HG03442 (cell line): ENCODE data around the gene FAM219A.
"Not testable (repeated sequence)": the region's sequence is repeated elsewhere in the genome, so short reads cannot be mapped to it uniquely, and the experiment has no call there.

Experiments
- ATAC-seq: cut with Tn5 transposase; IDR thresholded peaks from one replicate; pipeline ENCODE4 v1.9.1; 2021; ENCODE audit warnings: mild to moderate bottlenecking, moderate library complexity; ENCODE audit not compliant: unreplicated experiment

FAM219A gene

DNA sequence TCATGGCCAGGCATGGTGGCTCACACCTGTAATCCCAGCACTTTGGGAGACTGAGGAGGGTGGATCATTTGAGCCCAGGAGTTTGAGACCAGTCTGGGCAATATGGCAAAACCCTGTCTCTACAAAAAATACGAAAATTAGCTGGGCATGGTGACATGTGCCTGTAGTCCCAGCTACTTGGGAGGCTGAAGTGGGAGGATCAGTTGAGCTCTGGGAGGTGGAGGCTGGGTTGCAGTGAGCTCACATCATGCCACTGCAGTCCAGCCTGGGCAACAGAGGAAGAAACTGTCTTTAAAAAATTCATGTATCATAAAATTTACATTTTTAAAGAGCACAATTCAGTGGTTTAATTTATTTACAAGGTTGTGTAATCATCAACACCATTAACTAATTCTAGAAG is 105.4 kb downstream of the FAM219A start:
- not testable (repeated sequence) for ATAC-seq

DNA sequence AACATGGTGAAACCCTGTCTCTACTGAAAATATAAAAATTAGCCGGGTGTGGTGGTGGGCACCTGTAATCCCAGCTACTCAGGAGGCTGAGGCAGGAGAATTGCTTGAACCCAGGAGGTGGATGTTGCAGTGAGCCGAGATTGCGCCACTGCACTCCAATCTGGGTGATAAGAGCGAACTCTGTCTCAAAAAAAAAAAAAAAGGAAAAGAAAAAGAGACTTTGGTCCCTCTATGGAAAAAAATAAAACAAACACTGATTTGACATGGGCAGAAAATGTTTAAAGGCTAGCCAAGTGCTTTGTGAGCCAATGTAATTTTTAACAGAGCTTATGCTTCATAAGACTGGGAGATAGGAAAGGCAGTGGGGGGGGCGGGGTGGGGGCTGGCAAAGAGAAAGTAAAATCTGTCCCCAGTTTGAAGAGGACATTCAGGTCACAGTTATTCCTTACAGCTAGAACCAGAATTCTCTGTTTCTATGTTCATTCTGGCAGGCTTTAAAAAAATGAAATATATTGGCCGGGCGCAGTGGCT is 106.2 kb downstream of the FAM219A start:
- ATAC-seq = not testable (repeated sequence)

DNA sequence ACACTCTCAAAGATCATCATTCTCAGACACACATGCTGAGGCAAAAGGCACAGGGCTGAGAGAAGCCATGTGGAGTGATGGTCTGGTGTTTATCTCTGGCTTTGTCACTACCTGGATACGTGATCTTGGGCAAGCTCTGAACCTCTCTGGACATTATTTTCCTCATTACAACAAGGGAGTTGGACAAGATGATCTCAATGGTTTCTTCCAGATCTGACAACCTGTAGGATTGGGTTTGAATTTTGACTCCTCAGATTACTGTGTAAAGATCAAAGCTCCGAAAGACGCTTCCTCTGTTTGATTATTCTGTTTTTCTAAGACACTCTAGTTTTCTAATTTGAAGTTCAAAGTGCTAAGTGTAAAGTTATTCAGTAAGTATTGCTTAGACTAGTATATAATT is 109.0 kb downstream of the FAM219A start:
- no peak for ATAC-seq
